Neutrophil (primary cell): Measurements from ENCODE around the gene KRT4.

Experiments used
- H3K27ac ChIP-seq: fragments of 200-600 bp; sonication (generic); 2 replicates; pipeline ENCODE4 v1.5.1; 2016; ENCODE audit warnings: mild to moderate bottlenecking, moderate library complexity
- H3K27me3 ChIP-seq: fragments of 200-600 bp; sonication (generic); 2 replicates; pipeline ENCODE4 v1.6.0; 2016; ENCODE audit warnings: mild to moderate bottlenecking
- H3K36me3 ChIP-seq: fragments of 200-600 bp; sonication (generic); 2 replicates; pipeline ENCODE4 v1.5.1; 2017
- H3K4me1 ChIP-seq, 2 experiments: fragments of 200-600 bp in 1 of 2; sonication (generic) in 1 of 2; 1 replicate in 1 of 2; 2 replicates in 1 of 2; pipeline versions ENCODE4 v1.5.1 to v1.6.1; 2013 to 2016; ENCODE audit warnings: low read depth in 1 of 2, low read length in 1 of 2, mild to moderate bottlenecking in 1 of 2, moderate library complexity in 1 of 2; ENCODE audit not compliant: control insufficient read depth in 1 of 2, insufficient read depth in 1 of 2
- H3K4me3 ChIP-seq, 2 experiments: fragments of 200-600 bp in 1 of 2; sonication (generic) in 1 of 2; 1 replicate in 1 of 2; 2 replicates in 1 of 2; pipeline ENCODE4 v1.5.1; 2013 to 2016; ENCODE audit warnings: low read depth in 1 of 2, low read length in 1 of 2, mild to moderate bottlenecking in 1 of 2, moderate library complexity in 1 of 2
- H3K9me3 ChIP-seq: fragments of 200-600 bp; sonication (generic); 2 replicates; pipeline ENCODE4 v1.5.1; 2016
- TF ChIP-seq, protein P1 (sequence below): fragments of 200-600 bp; sonication (generic); IDR thresholded peaks from 2 replicates; pipeline ENCODE4 v1.5.1; 2016; ENCODE audit warnings: antibody characterized with exemption

The KRT4 gene

DNA sequence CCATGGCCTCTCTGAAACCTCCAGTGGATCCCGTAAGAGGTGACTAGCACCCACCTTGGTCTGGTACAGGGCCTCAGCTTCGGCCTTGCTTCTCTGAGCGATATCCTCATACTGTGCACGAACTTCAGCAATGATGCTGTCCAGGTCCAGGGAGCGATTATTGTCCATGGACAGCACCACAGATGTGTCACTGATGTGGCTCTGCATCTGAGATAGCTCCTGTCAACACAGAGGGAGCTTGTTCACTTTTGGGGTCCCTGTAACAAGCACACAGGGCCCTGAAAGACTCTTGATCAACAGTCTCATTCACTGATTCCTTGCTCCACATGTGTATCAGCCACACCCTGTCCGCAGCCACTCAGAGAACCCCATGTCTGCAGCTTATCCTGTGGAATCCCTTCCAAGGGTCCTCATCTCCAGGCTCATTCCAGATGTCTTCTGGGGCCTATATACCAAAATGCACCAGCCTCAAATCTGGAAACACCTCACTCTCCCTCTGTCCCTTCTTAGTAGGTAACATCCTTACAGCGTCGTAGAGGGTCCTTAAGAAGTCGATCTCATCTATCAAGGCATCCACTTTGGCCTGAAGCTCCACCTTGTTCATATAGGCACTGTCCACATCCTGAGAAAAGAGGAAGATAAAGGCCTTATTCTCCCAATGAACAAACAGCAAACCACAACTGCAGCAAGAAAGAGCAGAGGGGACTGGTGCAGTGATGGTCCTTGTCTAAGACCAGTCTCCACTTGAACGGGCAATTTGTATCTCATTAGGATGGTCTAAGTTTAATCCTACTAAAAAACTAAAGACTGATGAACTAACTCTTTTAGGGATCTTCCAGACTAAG lies 21.5 kb downstream of the KRT4 start:
- no peak overlapping the region for H3K27ac ChIP-seq

DNA sequence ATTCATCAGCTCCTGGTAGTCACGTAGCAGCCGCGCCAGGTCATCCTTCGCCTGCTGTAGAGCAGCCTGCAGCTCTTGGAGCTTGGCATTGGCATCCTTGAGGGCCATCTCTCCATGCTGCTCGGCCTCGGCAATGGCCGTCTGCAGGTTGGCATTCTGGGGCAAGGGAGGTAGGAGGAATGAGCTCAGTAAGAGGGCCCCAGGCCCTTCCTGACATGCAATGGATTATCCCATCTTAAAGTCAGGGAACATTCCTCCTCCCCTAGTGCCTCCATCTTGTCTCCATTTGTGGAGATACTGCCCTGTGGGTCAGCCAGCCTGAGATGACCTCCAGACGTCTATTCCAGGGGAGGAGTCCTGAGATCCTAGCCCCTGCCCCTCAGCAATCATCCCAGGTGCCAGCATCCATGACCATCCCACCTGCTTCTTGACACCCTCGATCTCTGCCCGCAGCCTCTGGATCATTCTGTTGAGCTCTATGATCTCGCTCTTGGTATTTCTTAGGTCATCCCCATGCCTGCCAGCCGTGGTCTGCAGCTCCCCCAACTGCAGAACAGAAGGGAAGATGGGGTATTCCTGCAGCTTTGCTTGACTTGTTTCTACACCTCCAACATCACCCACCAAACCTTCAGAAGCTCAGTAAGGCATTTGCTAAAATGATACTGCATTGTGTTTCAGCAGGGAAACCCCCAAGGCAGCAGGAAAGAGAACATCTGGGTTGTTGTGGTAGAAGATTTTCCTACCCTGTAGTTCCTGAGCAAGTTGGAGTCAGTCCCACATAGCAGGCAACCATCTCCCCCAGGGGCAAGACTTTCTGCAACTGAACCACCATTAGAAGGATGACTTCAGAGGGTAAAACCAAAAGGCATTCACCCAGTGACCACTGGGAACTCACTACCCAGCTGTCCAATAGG lies 22.4 kb downstream of the KRT4 start:
- Histone ChIP-seq H3K4me1 (no peaks in the 10 kb centered on the region), H3K27me3 (peaks cover 53% of the 10 kb centered on the region), H3K9me3 (no peaks in the 10 kb centered on the region), H3K27ac (no peak overlapping the region), H3K4me3 (no peak overlapping the region), H3K36me3 (no peaks in the 10 kb centered on the region)
- TF ChIP-seq, protein P1, sequence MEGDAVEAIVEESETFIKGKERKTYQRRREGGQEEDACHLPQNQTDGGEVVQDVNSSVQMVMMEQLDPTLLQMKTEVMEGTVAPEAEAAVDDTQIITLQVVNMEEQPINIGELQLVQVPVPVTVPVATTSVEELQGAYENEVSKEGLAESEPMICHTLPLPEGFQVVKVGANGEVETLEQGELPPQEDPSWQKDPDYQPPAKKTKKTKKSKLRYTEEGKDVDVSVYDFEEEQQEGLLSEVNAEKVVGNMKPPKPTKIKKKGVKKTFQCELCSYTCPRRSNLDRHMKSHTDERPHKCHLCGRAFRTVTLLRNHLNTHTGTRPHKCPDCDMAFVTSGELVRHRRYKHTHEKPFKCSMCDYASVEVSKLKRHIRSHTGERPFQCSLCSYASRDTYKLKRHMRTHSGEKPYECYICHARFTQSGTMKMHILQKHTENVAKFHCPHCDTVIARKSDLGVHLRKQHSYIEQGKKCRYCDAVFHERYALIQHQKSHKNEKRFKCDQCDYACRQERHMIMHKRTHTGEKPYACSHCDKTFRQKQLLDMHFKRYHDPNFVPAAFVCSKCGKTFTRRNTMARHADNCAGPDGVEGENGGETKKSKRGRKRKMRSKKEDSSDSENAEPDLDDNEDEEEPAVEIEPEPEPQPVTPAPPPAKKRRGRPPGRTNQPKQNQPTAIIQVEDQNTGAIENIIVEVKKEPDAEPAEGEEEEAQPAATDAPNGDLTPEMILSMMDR = no peak

More for the DNA sequence above, 21.5 kb downstream of the KRT4 start:
- Histone ChIP-seq H3K9me3 (no peaks in the 10 kb centered on the region), H3K4me1 (no peaks in the 10 kb centered on the region), H3K36me3 (no peaks in the 10 kb centered on the region), H3K27me3 (peaks cover 46% of the 10 kb centered on the region), H3K4me3 (no peak overlapping the region)
- TF ChIP-seq, protein P1 = no peak

DNA sequence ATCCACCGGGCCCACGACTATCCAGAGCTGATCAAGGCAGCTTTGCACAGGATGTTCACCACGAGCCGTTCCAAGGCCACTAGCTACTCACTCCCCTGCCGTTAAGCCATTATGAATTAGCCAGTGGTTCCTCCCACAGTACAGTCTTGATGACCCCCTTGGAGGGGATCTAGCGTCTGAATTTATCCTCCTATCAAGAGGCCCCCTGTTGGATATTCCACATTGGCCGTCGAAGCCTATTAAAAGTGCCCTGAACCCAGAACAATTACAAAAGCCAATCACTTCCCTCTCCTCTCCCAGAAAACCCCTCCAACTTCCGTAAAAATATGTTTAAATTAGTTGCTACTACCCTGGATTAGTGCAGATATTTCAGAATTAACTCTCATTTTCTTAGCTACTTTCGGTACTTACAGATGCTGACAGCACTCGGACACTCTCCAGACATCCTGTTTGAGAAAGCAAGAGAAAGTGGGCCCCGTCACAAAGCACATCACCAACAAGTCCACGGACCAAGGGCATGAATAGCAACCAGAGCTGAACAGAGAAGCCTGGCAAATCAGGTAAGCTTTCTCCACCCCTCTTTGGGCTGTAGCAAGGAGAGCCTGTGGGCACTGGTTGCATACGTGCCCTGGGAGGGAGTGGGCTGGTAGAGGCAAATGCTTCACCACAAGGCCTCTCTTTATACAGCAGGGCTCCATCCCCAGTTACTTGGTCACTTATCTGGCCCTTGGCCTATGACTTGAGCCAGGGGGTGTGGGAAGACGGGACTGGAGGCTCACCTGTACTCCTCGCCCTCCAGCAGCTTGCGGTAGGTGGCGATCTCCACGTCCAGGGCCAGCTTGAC lies 23.3 kb downstream of the KRT4 start:
- no peak overlapping the region for H3K27ac ChIP-seq
- H3K36me3 ChIP-seq = no peaks in the 10 kb centered on the region
- no peaks in the 10 kb centered on the region for H3K9me3 ChIP-seq
- H3K4me1 ChIP-seq = no peaks in the 10 kb centered on the region
- TF ChIP-seq, protein P1 = no peak
- H3K27me3 ChIP-seq = peaks cover 53% of the 10 kb centered on the region
- H3K4me3 ChIP-seq = no peak overlapping the region

DNA sequence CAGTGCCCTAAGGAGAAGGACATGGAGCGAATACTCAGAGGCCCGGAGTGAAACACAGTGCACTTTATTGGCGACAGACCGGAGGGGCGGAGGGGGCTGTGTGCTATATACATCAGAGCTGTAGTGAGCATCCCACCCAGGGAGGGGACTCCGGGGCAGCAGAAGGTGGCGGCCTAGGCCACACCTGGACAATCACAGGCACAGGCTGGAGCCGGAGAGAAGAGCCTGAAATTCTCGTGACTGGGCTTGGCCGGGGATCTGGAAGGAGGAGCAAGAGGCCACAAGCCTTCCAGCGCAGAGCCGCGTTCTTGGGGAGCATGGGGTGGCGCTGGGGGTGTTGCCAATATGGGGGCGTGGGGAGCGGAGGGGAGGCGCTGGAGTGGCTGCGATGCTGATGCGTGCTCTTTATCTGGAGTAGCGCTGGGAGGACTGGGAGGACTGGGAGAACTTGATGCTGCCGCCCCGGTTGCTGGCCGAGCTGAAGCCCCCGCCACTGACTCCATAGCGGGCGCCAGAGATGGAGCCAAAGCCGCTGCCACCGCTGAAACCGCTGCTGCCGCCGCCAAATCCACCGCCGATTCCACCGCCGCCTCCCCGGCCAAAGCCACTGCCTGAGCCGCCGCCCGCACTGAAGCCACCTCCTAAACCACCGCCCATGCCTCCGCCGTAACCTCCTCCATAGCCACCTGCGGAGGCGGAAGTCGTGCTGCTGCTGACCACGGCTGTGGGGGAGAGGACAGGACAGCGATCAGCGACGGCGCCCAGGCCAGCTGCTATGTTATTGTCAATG lies 24.1 kb downstream of the KRT4 start:
- H3K4me3 ChIP-seq = no peak overlapping the region
- no peaks in the 10 kb centered on the region for H3K4me1 ChIP-seq
- H3K9me3 ChIP-seq = no peaks in the 10 kb centered on the region
- TF ChIP-seq, protein P1 = no peak
- H3K27ac ChIP-seq = no peak overlapping the region
- peaks cover 61% of the 10 kb centered on the region for H3K27me3 ChIP-seq
- H3K36me3 ChIP-seq = no peaks in the 10 kb centered on the region
